SH-SY5Y (cell line): Measurements from ENCODE around the gene CTNNA1.

Experiments used
- GATA2 ChIP-seq: IDR thresholded peaks from 2 replicates; pipeline ENCODE4 v1.6.1; 2011; ENCODE audit warnings: mild to moderate bottlenecking, low read depth, low read length
- GATA3 ChIP-seq: IDR thresholded peaks from 2 replicates; pipeline ENCODE4 v1.6.1; 2011; ENCODE audit warnings: low read depth, mild to moderate bottlenecking, low read length, moderate library complexity

CTNNA1 gene

GRCh38 chr5:138910546-138911185 is 157.4 kb downstream of the CTNNA1 start:
- TF ChIP-seq GATA3 (no peak), GATA2 (no peak)

- TF ChIP-seq GATA2 (no peak), GATA3 (no peak)
These were observed 158.2 kb downstream of the CTNNA1 start for GRCh38 chr5:138911441-138911840.

DNA sequence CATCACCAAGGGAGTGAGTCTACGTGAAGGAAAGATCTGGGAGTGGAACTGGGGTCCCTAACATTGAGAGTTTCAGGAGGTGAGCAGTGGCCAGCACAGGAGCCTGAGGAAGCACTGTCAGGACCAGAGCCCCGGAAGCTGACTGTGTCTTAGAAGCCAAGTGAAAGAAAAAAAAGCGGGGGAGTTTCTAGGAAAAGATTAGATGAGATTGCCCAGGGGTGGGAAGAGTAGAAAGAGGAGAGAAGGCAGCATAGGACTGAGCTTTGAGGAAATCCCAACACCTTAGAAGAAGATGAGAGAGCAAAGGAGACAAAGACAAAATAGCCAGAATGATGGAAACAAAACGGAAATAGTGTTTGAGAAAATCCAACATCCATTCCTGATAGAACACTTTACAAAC is 158.9 kb downstream of the CTNNA1 start:
- TF ChIP-seq GATA3 (no peak), GATA2 (no peak)

GRCh38 chr5:138913773-138914172 is 160.5 kb downstream of the CTNNA1 start:
- TF ChIP-seq GATA3: no peak
- no peak for TF ChIP-seq GATA2

DNA sequence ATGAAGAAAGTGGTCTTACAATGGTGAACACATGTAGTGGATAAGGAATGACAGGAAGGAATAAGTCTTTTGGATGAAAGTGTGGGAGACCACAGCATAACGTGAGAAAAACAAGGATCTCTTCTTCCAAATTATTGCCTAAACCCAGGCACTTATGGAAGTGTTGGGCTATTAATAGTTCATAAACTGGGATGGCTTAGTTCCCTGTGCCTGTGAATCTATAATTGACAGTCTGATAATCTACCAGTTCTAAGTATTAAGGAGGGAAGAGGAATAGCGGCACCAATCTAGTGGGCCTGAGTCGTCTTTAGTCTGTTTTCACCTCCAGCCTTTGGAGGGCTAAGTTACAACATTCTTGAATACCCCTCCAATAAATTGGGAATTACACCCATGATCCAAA is 161.1 kb downstream of the CTNNA1 start:
- TF ChIP-seq GATA3 (no peak), GATA2 (no peak)

DNA sequence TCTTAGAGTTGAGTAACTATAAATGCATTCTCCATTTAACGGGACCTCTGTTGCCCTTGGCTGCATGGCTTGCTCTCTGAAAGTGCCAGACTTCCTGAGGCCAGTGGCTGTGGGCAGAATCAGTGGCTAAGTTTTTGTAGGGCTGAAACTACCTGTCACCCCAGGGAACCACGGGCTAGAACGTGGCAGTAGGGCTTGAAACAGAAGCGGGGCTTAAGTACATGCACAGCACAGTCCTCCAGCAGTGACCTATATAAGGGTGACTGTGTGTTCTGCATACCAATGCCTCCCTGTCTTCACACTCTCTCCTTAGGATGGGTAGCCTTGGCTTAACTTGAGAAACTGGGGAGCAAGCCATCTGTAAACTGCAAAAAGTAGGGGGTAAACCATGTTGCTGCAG is 165.5 kb downstream of the CTNNA1 start:
- no peak for TF ChIP-seq GATA3
- no peak for TF ChIP-seq GATA2

DNA sequence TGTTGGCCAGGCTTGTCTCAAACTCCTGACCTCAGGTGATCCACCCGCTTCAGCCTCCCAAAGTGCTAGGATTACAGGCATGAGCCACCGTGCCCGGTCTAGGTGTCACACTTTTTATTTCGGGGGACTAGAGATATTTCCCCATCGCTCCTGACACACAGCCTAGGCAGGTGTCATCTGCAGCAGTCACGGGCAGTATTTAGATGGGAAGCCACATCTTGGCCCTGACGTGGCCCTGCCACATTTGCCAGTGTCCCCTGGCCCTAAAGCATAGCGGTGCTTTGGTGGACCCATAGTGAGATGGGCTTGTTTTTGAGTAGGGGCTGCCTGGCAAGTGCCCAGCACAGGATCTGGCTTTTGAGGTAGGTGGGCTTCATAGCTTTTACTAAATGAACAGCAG is 167.0 kb downstream of the CTNNA1 start:
- TF ChIP-seq GATA3: no peak
- TF ChIP-seq GATA2: no peak

DNA sequence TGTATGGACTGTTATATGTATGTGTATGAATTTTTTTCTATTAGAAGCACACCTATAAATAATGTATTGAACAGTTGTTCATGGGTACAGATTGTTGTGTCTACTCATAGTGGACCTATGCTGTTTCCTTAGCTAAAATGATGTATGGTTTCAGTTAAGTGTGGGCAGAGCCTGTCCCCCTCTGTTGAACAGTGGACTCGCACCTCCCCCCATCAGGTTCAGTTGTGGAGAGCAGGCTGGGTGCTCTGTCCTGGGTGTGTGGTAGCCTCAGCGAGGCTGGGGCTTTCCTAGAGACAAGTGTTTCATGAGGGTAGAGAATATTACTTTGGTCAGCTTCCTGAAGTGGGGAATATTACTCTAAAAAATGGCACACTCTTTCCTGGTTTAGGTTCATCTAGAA is 169.3 kb downstream of the CTNNA1 start:
- TF ChIP-seq GATA2 (no peak), GATA3 (no peak)

DNA sequence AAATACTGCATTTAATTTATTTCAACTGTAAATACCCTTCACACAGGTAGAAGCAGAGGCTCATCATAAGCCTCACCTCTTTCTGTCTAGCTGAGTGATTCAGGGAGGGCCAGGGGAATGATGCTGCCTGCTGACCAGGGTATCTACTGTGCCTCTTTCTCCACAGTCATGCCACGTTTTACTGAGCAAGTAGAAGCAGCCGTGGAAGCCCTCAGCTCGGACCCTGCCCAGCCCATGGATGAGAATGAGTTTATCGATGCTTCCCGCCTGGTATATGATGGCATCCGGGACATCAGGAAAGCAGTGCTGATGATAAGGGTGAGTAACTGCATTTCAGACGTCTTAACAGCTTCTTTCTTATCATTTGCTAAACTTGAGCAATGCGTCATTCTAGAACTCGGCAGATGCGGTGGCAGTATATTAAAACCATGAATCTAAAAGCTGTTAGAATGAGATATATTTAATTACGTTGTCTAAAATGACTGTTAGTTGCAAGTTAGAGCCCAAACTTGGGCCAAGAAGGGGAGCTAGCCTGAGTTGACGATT is 171.9 kb downstream of the CTNNA1 start:
- TF ChIP-seq GATA3 (no peak), GATA2 (no peak)

GRCh38 chr5:138926257-138926656 is 173.0 kb downstream of the CTNNA1 start:
- TF ChIP-seq GATA3 (no peak), GATA2 (no peak)

DNA sequence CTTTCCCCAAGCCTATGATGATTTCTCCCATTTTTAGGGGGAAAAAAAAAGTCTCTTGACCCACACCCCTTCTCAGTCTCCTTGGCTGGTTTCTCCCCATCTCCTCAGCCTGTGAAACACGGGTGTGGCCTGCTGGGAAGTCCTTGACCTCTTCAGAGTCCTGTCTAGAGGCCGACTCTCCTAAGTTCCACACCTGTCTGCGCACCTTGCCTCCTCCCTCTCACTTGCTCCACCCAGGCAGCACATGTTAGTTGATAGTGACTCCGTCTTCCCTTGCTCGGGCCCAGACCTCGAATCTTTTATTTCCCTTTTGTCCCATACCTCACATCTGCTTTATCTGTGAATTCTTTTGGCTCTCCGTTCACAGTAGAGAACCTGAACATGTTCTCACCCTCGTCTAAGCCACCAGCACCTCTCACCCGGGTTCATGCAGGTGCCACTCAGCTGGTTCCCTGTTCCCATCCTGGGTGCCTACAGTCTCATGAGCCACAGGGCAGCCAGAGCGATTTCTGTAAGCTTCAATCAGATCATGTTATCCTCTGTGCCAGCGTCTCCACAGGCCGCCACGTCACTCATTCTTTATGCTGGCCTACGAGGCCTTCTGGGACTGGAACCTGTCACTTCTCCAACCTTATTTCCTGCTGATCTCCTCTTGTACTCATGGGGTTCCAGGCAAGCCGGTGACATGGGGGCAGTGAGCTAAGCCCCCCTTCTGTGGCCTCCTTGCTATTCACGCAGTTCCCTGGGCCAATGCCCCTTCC is 173.6 kb downstream of the CTNNA1 start:
- TF ChIP-seq GATA2 (no peak), GATA3 (no peak)

DNA sequence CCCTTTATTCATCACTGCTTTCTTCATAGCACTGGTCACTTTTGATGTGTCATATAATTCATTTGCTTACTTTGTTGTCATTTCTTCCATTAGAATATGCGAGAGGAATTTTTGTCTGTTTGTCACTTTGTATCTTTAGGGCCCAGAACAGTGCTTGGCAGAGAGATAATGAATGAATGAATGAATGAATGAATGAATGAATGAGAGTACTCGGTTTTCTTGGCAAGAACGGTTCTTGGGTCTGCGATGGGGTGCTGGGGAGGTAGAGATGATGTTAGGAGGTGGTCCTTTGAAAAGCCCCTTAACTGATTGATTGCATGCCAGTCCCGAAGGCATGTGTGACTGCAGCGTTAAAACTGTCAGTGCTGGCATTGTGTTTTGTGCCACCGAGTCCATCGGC is 174.3 kb downstream of the CTNNA1 start:
- TF ChIP-seq GATA3 (no peak), GATA2 (no peak; the same call in 1 of the 2 replicates)

DNA sequence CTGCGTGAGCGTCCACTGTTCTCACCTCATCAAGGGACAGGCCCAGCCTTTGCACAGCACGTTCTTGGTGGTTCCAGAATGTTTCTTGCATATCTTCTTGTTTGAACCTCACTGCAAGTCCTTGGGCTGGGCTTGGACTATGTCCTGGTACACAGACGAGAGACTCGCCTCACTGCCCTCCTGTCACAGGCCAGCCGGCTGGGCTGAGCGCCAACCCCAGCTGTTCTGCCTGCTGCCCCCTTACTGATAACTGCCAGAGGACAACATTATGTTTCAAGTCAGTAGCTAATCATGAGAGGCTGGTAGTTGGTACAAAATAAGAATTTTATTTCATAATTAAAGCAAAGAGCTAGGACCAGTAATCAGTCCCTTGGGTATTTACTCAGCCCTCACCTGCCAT is 174.8 kb downstream of the CTNNA1 start:
- TF ChIP-seq GATA3 (no peak), GATA2 (peak; percentile 31; the same call in 1 of the 2 replicates)

DNA sequence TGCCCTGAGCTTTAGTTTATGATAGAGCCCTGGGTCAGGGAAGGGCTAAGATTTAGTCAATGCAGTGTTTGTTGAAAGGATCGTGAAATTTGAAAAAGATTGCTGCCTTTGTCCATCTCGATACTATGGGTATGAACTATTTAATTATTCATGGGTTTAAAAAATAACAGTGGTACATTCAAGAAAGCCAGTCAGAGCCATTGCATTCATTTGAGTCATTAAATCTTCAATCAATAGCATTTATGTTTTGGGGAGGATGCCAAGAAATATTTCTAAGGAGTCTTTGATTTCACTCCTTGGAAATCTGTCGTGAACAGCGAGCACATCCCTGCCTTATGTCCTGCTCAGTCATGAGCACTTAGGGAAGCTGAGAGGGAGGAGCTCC is 176.3 kb downstream of the CTNNA1 start:
- TF ChIP-seq GATA2: no peak
